Activated T-cell treated with anti-CD3 and anti-CD28 coated beads for 1 hour (primary cell): ENCODE results near the gene SLC6A18.

Source experiments
- DNase-seq: peaks from one replicate; pipeline ENCODE4 v3.0.0-alpha.2; 2020; ENCODE audit warnings: low read depth

SLC6A18 gene

GRCh38 chr5:1186351-1187233 is 38.6 kb upstream of the SLC6A18 start:
- no peak for DNase-seq

GRCh38 chr5:1187234-1187949 is 37.8 kb upstream of the SLC6A18 start:
- no peak for DNase-seq

GRCh38 chr5:1187950-1188334 is 37.2 kb upstream of the SLC6A18 start:
- no peak for DNase-seq

- DNase-seq, result no peak
Measured at GRCh38 chr5:1188464-1188863, 36.7 kb upstream of the SLC6A18 start.

- no peak for DNase-seq
Measured at GRCh38 chr5:1189269-1189668, 35.9 kb upstream of the SLC6A18 start.

- DNase-seq, result no peak
Measured at GRCh38 chr5:1190278-1190677, 34.9 kb upstream of the SLC6A18 start.

GRCh38 chr5:1190837-1191239 is 34.3 kb upstream of the SLC6A18 start:
- DNase-seq, result no peak

- DNase-seq, result no peak
Measured at GRCh38 chr5:1192971-1193590, 32.1 kb upstream of the SLC6A18 start.

- no peak for DNase-seq
Measured at GRCh38 chr5:1193591-1193985, 31.6 kb upstream of the SLC6A18 start.

GRCh38 chr5:1194378-1194777 is 30.8 kb upstream of the SLC6A18 start:
- DNase-seq, result no peak

GRCh38 chr5:1195439-1195838 is 29.7 kb upstream of the SLC6A18 start:
- no peak for DNase-seq

GRCh38 chr5:1195916-1196315 is 29.3 kb upstream of the SLC6A18 start:
- DNase-seq, result no peak

GRCh38 chr5:1196562-1196961 is 28.6 kb upstream of the SLC6A18 start:
- DNase-seq, result no peak

GRCh38 chr5:1197876-1198666 is 27.1 kb upstream of the SLC6A18 start:
- no peak for DNase-seq

- no peak for DNase-seq
Measured at GRCh38 chr5:1199340-1199648, 25.9 kb upstream of the SLC6A18 start.

GRCh38 chr5:1199649-1200494 is 25.3 kb upstream of the SLC6A18 start:
- DNase-seq, result no peak

GRCh38 chr5:1200495-1201326 is 24.5 kb upstream of the SLC6A18 start:
- DNase-seq, result no peak

GRCh38 chr5:1201327-1202025 is 23.7 kb upstream of the SLC6A18 start, which contains the start of gene SLC6A19:
Gene SLC6A19, plus strand, starts transcription at chr5:1201595. Its CDS starts 56 bp downstream, at chr5:1201651.
- DNase-seq, result no peak

- no peak for DNase-seq
Measured at GRCh38 chr5:1202026-1202797, 23.0 kb upstream of the SLC6A18 start.
